Immature natural killer cell (primary cell): ENCODE results near the gene ANO3. TPM values are rescaled to one million over a fixed set of nuclear protein-coding genes. Genes with fewer than 3 reads are reported as not detected.

Source experiments
- DNase-seq, 3 donors: peaks; one replicate each; pipeline ENCODE4 v3.0.0; 2022; ENCODE audit warnings: mixed read lengths in 1 of 3
- H3K27ac Mint-ChIP-seq, 6 donors: one replicate each; pipeline ENCODE4 v1.8.0; 2020; ENCODE audit warnings: mixed read lengths in 6 of 6, mild to moderate bottlenecking in 5 of 6, inconsistent platforms in 4 of 6, moderate library complexity in 3 of 6
- H3K27me3 Mint-ChIP-seq, 3 donors: one replicate each; pipeline ENCODE4 v1.8.0; 2020 to 2021; ENCODE audit warnings: low read depth in 3 of 3, mild to moderate bottlenecking in 3 of 3, mixed read lengths in 3 of 3, moderate library complexity in 3 of 3, inconsistent platforms in 1 of 3
- H3K36me3 Mint-ChIP-seq, 3 donors: one replicate each; pipeline ENCODE4 v1.8.0; 2020; ENCODE audit warnings: mixed read lengths in 3 of 3, inconsistent platforms in 2 of 3, mild to moderate bottlenecking in 2 of 3
- H3K4me1 Mint-ChIP-seq, 2 donors: one replicate each; pipeline ENCODE4 v1.8.0; 2020; ENCODE audit warnings: inconsistent platforms in 2 of 2, mild to moderate bottlenecking in 2 of 2, mixed read lengths in 2 of 2, moderate library complexity in 1 of 2
- H3K4me3 Mint-ChIP-seq, 5 donors: one replicate each; pipeline ENCODE4 v1.8.0; 2020; ENCODE audit warnings: mild to moderate bottlenecking in 5 of 5, mixed read lengths in 5 of 5, inconsistent platforms in 3 of 5, moderate library complexity in 3 of 5
- H3K9me3 Mint-ChIP-seq, 6 donors: one replicate each; pipeline ENCODE4 v1.8.0; 2020; ENCODE audit warnings: mild to moderate bottlenecking in 6 of 6, mixed read lengths in 6 of 6, inconsistent platforms in 4 of 6, moderate library complexity in 3 of 6
- polyA plus RNA-seq, 3 donors: library from polyadenylated mRNA; unstranded; fragments of 300-500 nt; fragmentation: Illumina TruSeq; gene quantifications; one replicate each; pipeline ENCODE4 v1.2.3, GENCODE V29; 2021

The ANO3 gene
- polyA plus RNA-seq, 3 donors from 2014 or later, result not detected

DNA sequence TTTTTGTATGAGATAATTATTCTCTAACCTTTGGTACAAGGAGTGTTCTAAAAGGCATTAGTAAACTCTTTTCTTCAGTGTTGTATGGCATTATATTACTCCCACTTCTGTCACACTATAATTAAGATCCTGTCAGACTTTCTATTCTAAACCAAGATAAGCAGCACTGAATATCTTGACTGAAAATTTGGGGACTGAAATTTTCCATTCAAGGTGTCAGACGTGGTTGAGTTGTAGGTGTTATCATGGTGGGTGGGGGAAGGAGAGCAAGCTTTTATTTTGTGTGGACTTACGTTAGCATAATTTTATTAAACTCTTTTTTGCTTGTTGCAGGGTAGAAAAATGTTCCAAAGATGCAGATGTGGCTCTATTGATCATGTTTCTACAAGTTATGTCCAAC is 217.2 kb downstream of the ANO3 start:
- DNase-seq, result no peak
- H3K4me1 Mint-ChIP-seq, result no peaks in the 10 kb centered on the region

GRCh38 chr11:26550022-26550421 is 218.1 kb downstream of the ANO3 start:
- no peaks in the 10 kb centered on the region for H3K4me1 Mint-ChIP-seq
- H3K4me3 Mint-ChIP-seq, result no peak overlapping the region
- peaks cover 2 to 23% (median 5%) of the 10 kb centered on the region in 6 donors for H3K9me3 Mint-ChIP-seq
- no peak for DNase-seq
- H3K36me3 Mint-ChIP-seq, result no peaks in the 10 kb centered on the region
- peaks cover 0 to 2% (median 0%) of the 10 kb centered on the region in 3 donors for H3K27me3 Mint-ChIP-seq
- no peak overlapping the region for H3K27ac Mint-ChIP-seq

More for the DNA sequence above, 217.2 kb downstream of the ANO3 start:
- H3K27ac Mint-ChIP-seq, result no peak overlapping the region
- H3K27me3 Mint-ChIP-seq, result peaks cover 0 to 2% (median 0%) of the 10 kb centered on the region in 3 donors
- peaks cover 0 to 18% (median 5%) of the 10 kb centered on the region in 6 donors for H3K9me3 Mint-ChIP-seq
- no peaks in the 10 kb centered on the region for H3K36me3 Mint-ChIP-seq
- H3K4me3 Mint-ChIP-seq, result no peak overlapping the region

DNA sequence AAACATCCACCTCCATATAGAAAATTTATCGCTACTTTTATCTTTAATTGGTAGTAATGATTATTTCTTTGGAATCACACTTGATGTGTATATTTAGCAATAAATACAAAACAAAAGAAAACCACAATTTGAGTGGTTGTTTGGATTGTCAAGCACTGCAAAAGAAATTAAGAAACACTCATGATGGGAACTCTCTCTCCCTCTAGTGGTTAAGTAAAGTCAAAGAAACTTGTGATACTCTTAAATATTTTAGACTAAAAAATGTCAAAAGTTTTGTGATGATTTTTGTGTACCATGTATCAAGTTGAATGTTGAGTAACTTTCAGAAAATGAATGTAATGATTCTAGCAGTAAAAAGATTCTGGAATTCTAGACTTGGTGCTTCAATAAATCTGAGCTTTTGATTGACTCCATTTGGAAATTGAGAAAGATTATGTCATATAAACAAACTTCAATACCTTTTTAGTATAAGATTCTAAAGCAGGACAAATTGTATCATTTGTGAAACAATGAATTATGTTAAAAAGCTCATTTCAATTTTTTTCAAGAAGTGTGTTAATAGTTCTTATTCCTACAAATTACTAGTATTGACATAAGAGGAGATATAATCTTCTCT is 219.4 kb downstream of the ANO3 start:
- no peak overlapping the region for H3K4me3 Mint-ChIP-seq
- no peak overlapping the region for H3K27ac Mint-ChIP-seq
- H3K36me3 Mint-ChIP-seq, result no peaks in the 10 kb centered on the region
- H3K9me3 Mint-ChIP-seq, result peaks cover 2 to 28% (median 6%) of the 10 kb centered on the region in 6 donors
- H3K4me1 Mint-ChIP-seq, result no peaks in the 10 kb centered on the region
- H3K27me3 Mint-ChIP-seq, result peaks cover 0 to 2% (median 0%) of the 10 kb centered on the region in 3 donors
- no peak for DNase-seq

DNA sequence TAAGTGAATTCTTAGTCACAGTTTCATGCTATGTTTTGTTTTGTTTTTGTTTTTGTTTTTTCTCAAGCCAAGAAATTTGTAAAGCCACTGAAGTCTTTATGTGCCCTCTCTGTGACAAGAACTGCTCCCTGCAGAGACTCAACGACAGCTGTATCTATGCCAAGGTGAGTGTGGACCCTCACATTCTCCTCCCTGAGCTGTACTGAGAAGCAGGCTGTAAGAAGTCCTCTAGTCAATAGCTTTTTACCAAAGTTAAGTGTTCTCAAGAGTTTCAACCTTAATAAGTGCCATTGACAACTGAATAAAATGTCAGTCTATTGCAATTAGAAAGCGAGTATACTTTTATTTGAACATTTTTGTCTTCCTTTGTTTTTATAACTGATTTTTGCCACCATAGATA is 221.3 kb downstream of the ANO3 start:
- Mint-ChIP-seq H3K9me3 (peaks cover 2 to 34% (median 8%) of the 10 kb centered on the region in 6 donors), H3K4me3 (no peak overlapping the region), H3K36me3 (no peaks in the 10 kb centered on the region), H3K27me3 (peaks cover 0 to 2% (median 0%) of the 10 kb centered on the region in 3 donors), H3K27ac (no peak overlapping the region), H3K4me1 (no peaks in the 10 kb centered on the region)
- DNase-seq, result no peak

- peaks cover 0 to 2% (median 0%) of the 10 kb centered on the region in 3 donors for H3K27me3 Mint-ChIP-seq
- H3K9me3 Mint-ChIP-seq, result peaks cover 2 to 35% (median 8%) of the 10 kb centered on the region in 6 donors
- H3K4me1 Mint-ChIP-seq, result no peaks in the 10 kb centered on the region
- H3K4me3 Mint-ChIP-seq, result no peak overlapping the region
- no peak overlapping the region for H3K27ac Mint-ChIP-seq
- DNase-seq, result no peak
- H3K36me3 Mint-ChIP-seq, result no peaks in the 10 kb centered on the region
Observed at GRCh38 chr11:26554455-26554854, 222.5 kb downstream of the ANO3 start.

GRCh38 chr11:26556582-26556981 is 224.7 kb downstream of the ANO3 start:
- H3K4me3 Mint-ChIP-seq, result no peak overlapping the region
- no peaks in the 10 kb centered on the region for H3K36me3 Mint-ChIP-seq
- H3K27ac Mint-ChIP-seq, result no peak overlapping the region
- peaks cover 0 to 40% (median 7%) of the 10 kb centered on the region in 6 donors for H3K9me3 Mint-ChIP-seq
- H3K27me3 Mint-ChIP-seq, result peaks cover 0 to 2% (median 0%) of the 10 kb centered on the region in 3 donors
- DNase-seq, result no peak
- H3K4me1 Mint-ChIP-seq, result no peaks in the 10 kb centered on the region

DNA sequence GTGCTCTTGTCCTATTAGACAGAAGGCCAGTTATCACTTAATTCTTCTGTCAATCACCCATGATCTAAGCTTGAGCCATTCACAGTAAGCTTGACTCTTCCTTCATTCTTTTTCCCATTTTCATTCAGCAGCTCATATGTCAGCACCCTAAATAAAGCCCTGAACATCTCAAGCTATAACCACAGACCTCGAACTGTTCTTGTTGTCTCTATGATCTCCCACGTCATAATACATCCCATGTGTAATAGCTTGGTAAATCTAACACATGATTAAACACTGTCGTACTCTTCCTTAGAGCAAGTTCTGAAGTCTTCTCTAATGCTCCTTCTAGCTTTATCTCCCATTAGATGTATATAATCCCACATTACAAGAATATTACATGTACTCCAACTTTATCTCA is 225.7 kb downstream of the ANO3 start:
- no peak for DNase-seq
- Mint-ChIP-seq H3K27me3 (no peaks in the 10 kb centered on the region), H3K4me3 (no peak overlapping the region), H3K9me3 (peaks cover 0 to 35% (median 7%) of the 10 kb centered on the region in 6 donors), H3K36me3 (no peaks in the 10 kb centered on the region), H3K27ac (no peak overlapping the region), H3K4me1 (no peaks in the 10 kb centered on the region)

- Mint-ChIP-seq H3K27ac (no peak overlapping the region), H3K36me3 (no peaks in the 10 kb centered on the region), H3K4me1 (no peaks in the 10 kb centered on the region), H3K27me3 (no peaks in the 10 kb centered on the region), H3K9me3 (peaks cover 0 to 31% (median 7%) of the 10 kb centered on the region in 6 donors), H3K4me3 (no peak overlapping the region)
- no peak for DNase-seq
Observed at GRCh38 chr11:26558190-26558589, 226.3 kb downstream of the ANO3 start.

DNA sequence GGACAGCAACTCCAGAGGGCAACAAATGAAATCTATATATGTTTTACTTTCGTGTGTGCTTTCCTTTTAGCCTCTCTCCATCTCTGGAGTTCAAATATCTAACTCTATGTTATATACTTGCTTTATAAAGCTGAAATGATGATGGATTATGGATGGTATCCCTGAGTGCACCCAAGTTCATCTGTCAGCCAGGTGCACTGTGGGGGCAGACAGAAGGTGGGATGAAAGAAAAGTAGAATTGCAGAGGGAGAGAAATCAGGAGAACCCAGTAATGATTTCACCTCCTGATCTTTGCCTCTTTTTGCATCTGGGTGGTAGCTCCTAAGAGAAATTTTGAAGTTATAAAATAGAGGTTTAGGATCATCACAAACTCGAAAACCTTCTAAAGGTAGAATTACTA is 237.7 kb downstream of the ANO3 start:
- no peaks in the 10 kb centered on the region for H3K36me3 Mint-ChIP-seq
- no peak overlapping the region for H3K4me3 Mint-ChIP-seq
- no peaks in the 10 kb centered on the region for H3K4me1 Mint-ChIP-seq
- no peak for DNase-seq
- H3K9me3 Mint-ChIP-seq, result peaks cover 0 to 33% (median 4%) of the 10 kb centered on the region in 6 donors
- peaks cover 0 to 3% (median 0%) of the 10 kb centered on the region in 3 donors for H3K27me3 Mint-ChIP-seq
- no peak overlapping the region for H3K27ac Mint-ChIP-seq

DNA sequence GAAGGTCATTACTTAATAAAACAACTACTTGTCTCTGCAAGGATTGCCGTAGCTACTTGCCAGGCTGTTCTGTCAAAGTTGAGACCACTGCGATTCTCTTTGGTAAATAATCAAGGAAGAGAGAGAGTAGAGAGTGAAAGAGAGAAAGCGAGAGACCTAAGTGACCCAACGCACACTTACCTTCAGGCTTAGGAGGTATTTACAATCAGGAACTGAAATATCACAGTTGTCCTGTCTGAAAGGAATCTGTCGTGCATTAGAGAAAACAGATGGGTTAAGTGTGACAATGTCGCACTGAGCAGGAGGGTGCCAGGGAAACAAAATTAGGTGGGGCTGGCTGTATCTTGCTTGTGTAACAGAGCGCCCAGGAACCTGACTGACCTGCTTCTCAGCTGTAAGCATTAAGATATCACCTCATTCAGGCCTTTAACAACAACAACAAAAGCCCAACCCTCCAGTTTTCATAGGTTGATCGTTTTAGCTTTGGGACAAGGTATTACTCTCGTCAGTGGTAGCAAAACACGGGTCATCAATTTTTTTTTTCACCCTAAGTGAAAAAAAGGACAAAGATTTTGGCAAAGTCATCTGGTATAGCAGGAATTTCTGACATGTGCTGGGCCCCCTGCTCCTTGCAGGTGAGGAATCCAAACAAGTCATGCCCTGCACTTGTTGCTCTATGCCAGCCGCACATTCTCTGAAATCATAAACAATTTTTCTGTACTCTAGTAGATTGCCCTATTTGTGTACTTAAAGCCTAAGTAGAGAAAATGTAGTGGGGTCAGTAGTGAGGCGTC is 240.1 kb downstream of the ANO3 start, which contains the start of gene MUC15:
Gene MUC15 (minus strand): TSS at position 403 of the 794 bp plus-strand sequence. CDS start 5,169 bp downstream, outside the sequence.
- H3K4me3 Mint-ChIP-seq, result no peak within 1 kb of the TSS
- H3K4me1 Mint-ChIP-seq, result no peaks in the 10 kb centered on the region
- no peak for DNase-seq
- H3K27ac Mint-ChIP-seq, result no peak within 1 kb of the TSS
- H3K36me3 Mint-ChIP-seq, result no peaks in the 10 kb centered on the region
- H3K27me3 Mint-ChIP-seq, result peaks cover 0 to 2% (median 0%) of the 10 kb centered on the region in 3 donors
- peaks cover 0 to 24% (median 0%) of the 10 kb centered on the region in 6 donors for H3K9me3 Mint-ChIP-seq

DNA sequence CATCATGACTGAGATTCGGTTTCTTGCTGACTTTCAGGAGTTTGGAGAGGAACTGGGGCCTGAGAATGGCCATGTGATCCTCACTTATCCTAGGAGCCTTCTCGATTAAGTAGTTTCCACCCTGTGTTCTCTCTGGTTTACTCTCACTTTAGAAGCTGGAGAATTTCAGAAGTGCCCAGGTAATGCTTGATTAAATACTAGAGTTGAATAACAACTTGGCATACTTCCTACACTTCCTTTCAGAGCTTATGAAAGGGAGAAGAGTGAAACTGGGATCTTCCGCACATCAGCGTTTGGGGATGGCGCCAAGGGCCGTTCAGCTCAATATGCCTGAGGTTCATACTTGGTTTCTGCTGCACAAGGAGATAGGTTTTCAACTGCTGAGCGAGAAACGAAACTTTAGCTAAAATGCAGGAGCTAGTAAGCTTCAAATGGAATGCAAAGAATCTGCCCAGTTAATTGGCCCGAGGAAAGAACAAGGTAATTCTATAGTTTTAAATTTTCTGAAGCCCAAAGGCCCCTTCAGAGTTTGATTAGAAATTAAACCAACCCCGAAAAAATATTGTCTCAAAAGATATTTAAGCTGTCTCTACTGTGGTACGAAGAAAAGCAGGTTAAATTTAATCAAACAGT is 241.0 kb downstream of the ANO3 start:
- Mint-ChIP-seq H3K4me3 (no peak overlapping the region), H3K27me3 (peaks cover 0 to 2% (median 0%) of the 10 kb centered on the region in 3 donors), H3K4me1 (no peaks in the 10 kb centered on the region), H3K36me3 (no peaks in the 10 kb centered on the region), H3K27ac (no peak overlapping the region), H3K9me3 (peaks cover 0 to 20% (median 0%) of the 10 kb centered on the region in 6 donors)
- DNase-seq, result no peak

DNA sequence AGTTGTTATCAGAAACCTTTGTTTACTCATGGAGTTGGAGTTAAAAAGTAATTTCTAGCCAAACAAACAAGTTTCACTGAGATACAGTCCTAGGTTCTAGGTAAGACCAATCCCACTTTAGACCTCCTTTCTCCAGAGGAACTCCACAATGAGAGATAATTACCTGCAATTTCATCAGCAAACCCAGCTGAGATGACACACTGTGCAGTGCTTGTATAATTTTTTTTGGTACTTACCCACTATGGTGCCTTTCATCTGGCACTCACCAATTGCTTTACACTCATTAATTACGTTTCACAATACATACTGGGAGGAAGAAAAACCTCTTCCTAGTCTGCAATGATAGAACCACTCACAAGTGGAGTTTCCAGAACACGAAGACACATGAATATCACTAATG is 242.0 kb downstream of the ANO3 start:
- DNase-seq, result no peak
- Mint-ChIP-seq H3K4me3 (no peak overlapping the region), H3K4me1 (no peaks in the 10 kb centered on the region), H3K36me3 (no peaks in the 10 kb centered on the region), H3K9me3 (peaks cover 0 to 17% (median 0%) of the 10 kb centered on the region in 6 donors), H3K27ac (no peak overlapping the region), H3K27me3 (no peaks in the 10 kb centered on the region)

DNA sequence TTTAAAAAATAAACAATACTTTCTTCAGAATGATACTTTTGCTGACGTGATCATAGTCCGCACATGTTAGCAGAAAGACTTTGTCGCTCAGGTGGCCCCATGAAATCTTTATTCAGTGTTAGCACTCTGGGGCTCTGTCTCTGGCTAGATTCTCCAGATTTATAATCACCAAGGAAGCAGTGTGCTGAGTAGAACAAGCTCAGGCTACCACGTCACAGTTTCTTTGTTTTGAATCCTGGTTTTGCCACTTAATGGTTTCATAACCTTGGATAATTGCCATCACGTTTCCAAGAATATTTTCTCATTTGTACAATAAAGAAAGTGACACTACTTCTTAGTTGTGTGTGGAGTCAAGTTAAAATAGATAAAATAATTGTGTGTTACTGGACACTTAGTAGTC is 244.0 kb downstream of the ANO3 start:
- no peak for DNase-seq
- Mint-ChIP-seq H3K27me3 (no peaks in the 10 kb centered on the region), H3K27ac (no peak overlapping the region), H3K4me3 (no peak overlapping the region), H3K36me3 (no peaks in the 10 kb centered on the region), H3K4me1 (no peaks in the 10 kb centered on the region), H3K9me3 (peaks cover 0 to 23% (median 0%) of the 10 kb centered on the region in 6 donors)
